GM18507 (cell line): ENCODE data around the gene RAD51AP2.
"Not testable (repeated sequence)": the region's sequence is repeated elsewhere in the genome, so short reads cannot be mapped to it uniquely, and the experiment has no call there.

Experiments
- DNase-seq: peaks from one replicate; pipeline ENCODE4 v3.0.0; 2011; ENCODE audit warnings: low read depth; ENCODE audit not compliant: insufficient read length; ENCODE audit errors: extremely low spot score
- FAIRE-seq: peaks from 2 replicates; lab custom pipeline; 2011; peaks lifted over from hg19 to GRCh38; lab: Jason Lieb, UNC

Gene RAD51AP2

DNA sequence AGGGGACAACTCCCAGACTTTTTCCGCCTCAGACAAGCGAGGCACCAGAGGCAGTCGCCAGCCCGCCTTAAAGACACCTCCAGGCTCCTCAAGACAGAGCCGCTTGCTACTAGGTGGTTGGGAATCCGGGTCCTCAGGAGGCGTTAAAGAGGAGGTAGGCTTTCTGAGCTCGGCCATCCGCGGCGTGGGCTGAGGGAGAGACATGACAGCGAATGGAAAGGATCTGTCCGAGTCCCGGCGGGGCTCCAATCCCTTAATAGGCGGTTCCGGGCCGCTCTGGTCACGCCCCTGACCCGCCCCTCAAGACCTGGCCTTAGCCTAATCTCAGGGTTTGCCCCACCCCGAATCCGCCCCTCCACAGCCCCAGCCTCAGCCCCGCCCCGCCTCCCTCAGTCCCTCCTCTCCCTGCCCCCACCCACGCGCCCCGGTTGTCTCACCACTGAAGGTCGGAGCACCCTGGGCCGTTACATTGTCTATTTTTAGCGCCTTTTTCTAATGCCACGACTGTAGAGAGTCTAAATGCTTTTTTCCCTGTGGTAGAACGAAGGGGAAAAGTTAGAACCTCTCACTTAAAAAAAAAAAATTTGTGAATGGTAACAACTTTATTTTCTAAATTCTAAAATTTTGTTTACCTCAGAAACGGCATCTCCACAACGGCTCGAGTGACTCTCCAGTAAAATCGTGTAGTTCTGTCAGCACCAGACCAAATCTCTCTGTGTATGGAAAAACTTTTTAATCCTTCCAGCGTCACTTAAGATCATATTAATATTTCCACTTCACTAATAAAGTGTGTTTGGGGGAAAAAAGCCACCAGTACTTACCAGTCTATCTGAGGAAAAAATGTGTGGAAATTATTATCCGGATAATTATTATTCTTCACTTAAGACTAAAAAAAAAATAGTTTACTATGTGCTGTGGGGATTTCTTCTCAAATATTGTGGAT lies at the start of gene RAD51AP2:
RAD51AP2 (minus strand) TSS at position 229 of the 943 bp plus-strand sequence; CDS start at position 204, 25 bp downstream.
- FAIRE-seq (peak; percentile 92), DNase-seq (peak; percentile 44)

- not testable (repeated sequence) for DNase-seq, FAIRE-seq
Observed at GRCh38 chr2:17565726-17566125, 47.5 kb upstream of the RAD51AP2 start.

DNA sequence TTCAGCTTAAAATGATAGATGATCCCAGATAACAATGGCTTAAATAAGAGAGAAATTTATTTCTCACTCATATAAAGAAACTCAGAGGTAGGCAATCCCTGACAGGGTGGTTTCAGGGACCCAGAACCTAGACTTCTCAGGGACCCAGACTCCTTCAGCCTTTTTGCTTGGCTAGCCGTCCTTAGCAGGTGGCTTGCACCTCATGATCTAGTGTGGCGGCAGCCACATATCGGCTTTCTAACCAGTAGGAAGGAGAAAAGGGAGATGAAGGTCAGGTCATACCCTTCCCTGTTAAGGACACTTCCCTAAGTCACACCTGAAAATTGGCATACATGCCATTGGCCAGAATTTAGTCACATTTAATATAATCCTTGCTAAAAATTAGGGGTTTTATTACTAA lies 40.6 kb upstream of the RAD51AP2 start:
- FAIRE-seq (no peak), DNase-seq (no peak)

GRCh38 chr2:17558053-17558452 lies 39.8 kb upstream of the RAD51AP2 start:
- no peak for FAIRE-seq
- no peak for DNase-seq

DNA sequence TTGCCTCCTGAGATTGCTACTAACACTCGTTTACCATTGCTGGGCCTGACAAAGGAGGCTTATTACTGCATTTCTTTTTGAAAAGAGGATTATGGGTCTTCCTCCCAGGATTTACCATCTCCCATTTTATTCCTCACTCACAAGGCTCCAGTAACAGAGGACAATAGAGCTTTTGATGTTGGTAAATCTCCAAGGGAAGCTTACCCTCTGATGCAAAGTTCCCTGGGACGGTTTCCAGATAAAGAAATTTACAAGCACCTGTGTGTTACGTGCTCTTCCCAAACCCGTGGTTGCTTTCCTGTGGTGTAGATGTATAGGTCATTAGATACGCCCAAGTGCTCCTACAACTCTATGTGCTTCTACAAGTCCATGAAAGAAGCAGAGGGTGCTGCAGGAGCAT lies 39.4 kb upstream of the RAD51AP2 start:
- FAIRE-seq (no peak), DNase-seq (no peak)

- no peak for FAIRE-seq
- no peak for DNase-seq
Observed at GRCh38 chr2:17555150-17555549, 36.9 kb upstream of the RAD51AP2 start.

GRCh38 chr2:17550907-17551306 lies 32.7 kb upstream of the RAD51AP2 start:
- DNase-seq (no peak), FAIRE-seq (no peak)

GRCh38 chr2:17547737-17548136 lies 29.5 kb upstream of the RAD51AP2 start:
- DNase-seq (no peak), FAIRE-seq (no peak)

DNA sequence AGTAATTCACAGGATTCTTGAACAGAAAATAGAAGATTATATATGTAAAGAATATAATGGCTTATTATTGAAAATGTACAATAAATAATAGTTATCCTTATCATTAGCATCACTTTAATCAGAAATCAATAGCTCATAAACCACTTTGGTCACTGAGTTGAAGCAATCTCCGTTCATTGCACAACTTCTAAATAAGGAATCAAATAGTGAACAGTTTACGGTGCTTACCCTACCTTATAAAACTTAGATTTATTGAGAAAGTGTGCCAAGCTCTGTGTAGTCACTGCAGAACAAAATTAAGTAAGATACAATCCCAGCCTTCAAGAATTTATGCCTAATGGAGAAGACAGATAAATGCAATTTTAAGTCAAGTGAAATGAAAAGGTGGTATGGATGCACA lies 29.0 kb upstream of the RAD51AP2 start:
- FAIRE-seq, result no peak
- no peak for DNase-seq

DNA sequence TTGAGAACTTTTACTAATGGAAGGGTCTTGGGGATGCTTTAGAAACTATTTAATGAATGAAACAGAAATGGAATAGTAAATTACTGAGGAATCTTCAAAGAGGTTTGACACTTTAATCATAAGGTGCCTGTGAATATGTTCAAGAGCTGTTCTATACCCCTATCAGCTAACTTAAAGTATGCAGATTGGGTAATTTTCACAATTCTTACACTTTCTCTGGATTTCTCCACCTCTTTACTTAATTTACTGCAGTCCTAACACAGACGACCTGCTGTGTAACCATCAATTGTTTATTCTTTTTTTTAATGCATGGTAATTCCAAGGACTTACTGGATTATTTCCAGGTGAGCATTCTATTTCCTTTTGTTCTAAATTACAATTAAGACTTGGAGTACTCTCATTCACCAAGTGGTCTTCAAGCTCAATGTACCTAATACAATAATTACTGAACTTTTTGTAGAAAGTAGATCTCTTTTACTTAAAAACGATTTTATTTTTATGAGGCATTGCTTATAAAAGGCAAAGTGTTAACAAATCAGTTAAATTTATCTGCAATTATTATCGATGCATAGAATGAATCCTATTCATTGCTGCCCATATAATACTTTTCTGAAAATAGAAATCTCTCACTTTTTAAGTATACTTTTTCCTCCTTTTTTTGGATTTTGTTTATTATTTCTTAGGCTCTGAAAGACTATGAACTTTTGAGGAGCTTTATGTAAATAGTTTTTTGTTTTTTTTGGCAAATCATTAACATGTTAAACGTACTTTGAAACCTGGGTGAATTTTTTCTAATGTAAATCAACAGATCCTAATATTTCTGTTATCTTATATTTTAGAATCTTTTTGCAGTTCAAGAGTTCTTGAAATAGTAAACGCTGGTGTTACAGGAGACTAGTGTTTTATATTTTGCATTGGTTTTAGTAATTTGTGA lies 27.7 kb upstream of the RAD51AP2 start:
- DNase-seq (no peak), FAIRE-seq (no peak)

GRCh38 chr2:17544256-17544655 lies 26.0 kb upstream of the RAD51AP2 start:
- FAIRE-seq (no peak), DNase-seq (no peak)

DNA sequence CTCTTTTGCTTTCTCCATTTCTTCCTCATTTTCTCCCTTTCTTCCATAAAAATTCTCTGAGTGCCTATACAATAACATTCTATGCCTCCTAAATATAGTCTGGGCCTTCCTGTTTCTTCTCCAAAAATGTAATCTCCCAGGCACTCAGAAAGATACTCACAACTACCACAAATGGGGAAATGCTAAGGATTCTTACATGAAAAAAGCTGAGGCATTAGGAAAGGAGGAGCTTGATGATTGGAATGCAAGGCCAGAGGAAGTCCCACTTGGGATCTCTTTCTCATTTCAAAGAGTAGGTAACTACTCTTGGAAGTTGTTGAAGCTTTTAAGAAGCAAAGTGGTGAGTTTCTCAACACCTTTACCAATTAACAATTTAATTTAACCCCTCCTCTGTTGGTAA lies 25.6 kb upstream of the RAD51AP2 start:
- FAIRE-seq (no peak), DNase-seq (no peak)

GRCh38 chr2:17543131-17543660 lies 25.0 kb upstream of the RAD51AP2 start:
- FAIRE-seq (no peak), DNase-seq (no peak)

GRCh38 chr2:17542471-17542870 lies 24.2 kb upstream of the RAD51AP2 start:
- DNase-seq, result no peak
- FAIRE-seq, result no peak

- DNase-seq, result no peak
- FAIRE-seq, result no peak
Observed at GRCh38 chr2:17541531-17541950, 23.3 kb upstream of the RAD51AP2 start.

DNA sequence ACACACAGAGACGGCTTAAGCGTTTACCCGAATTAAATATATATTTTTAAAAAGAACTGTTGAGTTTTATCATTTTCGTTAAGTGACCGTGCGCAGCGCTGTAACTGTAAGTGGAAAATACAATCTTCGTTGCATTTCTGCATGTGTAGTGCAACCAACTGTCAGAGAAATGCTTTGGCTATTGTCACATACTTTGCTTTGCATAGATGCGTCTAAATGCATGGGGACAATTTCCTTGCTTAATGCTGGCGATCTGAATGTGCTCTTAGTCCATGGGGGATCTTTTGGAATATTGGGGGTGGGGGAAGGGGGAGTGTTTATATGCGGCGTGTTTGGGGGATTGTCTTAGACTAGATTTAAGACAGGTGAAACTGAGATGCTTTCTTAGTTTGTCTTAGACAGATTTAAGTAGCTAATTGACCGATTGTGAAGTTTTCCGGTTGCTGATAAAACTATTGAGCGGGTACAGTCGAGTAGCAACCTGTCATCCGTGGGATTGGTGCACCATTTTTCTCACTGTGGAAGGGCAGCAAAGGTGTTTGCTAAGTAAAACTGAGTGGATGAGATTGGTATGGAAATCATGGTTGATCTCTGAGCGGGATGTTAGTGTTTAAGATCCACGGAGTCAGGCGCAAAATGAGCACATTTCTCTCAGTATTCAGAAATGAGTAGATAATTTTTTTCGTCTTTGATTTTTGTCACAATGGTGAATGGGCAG lies 22.7 kb upstream of the RAD51AP2 start:
- no peak for DNase-seq
- FAIRE-seq, result no peak

DNA sequence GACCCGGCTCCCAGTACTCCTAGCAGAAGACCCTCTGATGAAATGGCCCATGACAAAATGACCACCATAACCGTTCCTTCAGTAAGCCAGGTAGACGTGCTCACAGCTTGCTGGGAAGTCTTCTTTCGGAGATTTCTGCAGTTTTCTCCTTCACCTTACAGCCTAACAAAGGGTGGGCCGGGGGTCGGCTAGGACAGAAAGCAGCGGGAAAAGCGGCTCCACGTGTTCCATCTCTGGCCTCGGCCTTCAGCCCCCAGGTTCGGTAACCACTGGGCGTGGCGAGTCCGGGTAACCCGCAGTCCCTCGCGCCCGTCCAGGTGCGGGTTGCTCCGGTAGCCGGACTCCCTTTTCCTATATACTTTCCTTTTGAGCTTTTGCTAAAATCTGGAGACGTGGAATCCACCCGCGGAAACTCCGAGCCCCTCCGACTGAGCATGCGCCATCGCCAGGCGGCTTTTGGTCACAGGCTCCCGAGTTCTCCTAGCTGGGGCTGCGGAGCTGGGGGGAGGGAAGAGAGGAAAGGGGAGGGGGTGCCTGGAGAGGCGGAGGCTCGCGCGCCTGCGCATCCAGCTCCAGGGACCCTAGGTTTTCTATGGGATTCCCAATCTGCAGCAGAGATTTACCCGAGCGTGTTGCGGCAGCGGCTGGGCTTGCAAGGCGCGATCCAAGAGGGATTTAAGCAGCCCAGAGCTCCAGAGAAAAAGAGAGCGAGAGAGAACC lies 22.0 kb upstream of the RAD51AP2 start, which contains the start of gene VSNL1:
VSNL1 (plus strand) TSS at position 604 of the 720 bp plus-strand sequence. CDS start 51,379 bp downstream, outside the sequence.
- FAIRE-seq (no peak), DNase-seq (no peak)

DNA sequence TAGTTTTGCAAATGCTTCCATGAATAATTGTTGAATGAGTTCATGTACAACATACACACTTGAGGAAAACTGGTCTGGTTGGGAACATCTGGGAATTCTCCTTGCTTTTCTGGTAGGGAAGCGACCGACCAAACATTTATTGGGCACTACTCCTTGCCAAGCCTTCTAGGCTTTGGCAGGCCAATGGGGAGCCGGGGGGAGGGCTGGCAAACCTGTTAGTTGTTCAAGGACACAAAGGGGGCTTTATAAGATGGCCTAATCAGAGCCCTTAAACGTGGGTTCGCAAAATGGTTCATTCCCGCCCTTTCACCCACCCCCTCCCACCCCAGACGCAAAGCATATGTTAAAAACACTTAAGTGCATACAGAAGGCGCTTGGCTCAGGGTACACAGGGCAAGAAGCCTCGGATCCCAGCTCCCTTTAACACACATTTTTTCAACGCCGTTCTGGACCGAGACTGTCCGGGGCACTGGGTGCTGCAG lies 21.4 kb upstream of the RAD51AP2 start:
- DNase-seq, result no peak
- no peak for FAIRE-seq
